T-helper 1 cell treated with Interleukin-12 subunit alpha and Interleukin-12 subunit beta and Interleukin-4 antibody, amounts not matched to agents 30 ng/mL and 1 ng/mL, for 36 hours (primary cell): ENCODE measurements around the gene TRPC4AP. TPM values are rescaled to one million over a fixed set of nuclear protein-coding genes. Genes with fewer than 3 reads are reported as not detected.

Experiments
- intact Hi-C: fragments of 100-400 bp; cut with micrococcal nuclease; formaldehyde crosslinking; loops from one replicate; pipeline ENCODE4 v1.15.1; 2024
- total RNA-seq: library from RNA; stranded (reverse); gene quantifications from 2 replicates; pipeline ENCODE4 v1.2.3, GENCODE V29; 2022

TRPC4AP gene
- total RNA-seq, 1 donor from 2014 or later, result 60.7 TPM

DNA sequence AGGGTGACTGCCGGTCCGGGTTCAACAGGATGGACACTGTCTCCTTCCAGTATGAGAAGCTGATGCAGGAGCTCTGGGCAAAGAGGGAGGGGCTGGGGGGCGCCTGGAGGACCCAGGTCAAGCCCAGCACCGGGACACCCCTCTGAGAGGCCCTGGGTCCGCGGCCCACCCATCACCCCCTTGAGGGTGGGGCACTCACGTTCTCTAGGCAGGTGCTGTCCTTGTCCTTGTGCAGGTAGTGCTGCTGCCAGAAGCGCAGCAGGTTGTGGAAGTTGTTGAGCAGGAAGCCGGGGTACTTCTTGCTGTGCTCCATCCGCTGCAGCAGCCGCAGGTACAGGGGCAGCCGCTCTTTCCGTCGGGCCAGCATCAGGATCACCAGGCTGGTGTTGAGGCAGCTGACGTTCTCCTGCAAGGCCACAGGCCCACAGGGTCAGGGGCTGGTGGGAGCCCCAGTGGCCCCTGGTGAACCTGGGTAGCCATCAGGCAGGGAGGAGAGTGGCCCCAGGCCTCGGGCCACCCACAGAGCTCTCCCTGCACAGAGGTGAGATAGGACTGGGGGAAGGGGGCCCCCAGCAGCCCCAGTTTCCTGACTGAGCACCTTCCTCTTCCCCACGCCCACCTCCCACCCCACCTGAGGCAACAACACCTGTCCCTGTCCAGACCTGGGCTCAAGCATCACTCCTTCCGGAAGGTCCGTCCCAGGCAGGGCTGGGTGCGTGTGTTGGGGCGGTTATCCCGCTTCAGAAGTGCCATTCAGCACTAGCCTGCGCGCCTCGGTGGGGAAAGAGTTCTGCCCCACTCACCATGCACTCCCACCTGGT lies 89.2 kb downstream of the TRPC4AP start:
- intact Hi-C loops, result no loop called here

DNA sequence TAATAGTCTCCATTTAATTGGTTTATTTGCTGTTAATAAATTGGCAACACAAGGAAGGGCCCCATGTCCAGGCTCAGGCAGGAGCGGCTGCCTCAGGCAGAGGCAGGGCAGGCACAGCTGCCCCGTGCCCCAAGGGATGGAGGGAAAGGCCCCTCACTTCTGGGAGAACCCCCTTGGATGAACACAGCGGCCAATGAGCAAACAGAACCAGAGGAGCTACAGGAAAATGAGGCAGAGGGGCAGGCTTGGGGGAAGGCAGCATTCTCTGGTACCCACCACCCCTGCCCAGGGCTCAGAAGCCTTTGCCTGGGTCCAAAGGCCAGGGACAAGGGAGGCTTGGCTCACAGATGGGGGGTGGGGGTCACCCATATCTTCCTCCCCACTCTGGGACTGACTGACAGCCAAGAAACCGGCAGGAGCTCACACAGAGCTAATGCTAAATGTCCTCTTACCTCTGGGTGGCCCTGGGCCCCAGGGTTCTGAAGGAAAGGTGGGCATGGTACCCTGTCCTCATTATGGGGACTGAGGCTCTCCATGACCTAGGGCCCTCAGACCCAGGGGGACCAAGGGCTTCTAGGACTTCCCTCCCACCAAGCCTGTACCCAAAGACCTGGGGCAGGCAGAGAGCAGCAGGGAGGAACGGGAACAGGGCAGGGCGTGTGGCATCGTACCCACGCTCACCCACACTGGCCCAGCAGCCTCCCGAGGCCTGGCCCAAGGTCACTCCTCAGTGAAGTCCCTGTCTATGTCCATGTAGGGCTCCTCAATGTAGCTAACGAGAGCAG lies 90.0 kb downstream of the TRPC4AP start:
- intact Hi-C loops, result loop anchor here (1.0 kb wide), 1 partner anchor 128 kb away; no protein-coding TSS in a partner anchor

DNA sequence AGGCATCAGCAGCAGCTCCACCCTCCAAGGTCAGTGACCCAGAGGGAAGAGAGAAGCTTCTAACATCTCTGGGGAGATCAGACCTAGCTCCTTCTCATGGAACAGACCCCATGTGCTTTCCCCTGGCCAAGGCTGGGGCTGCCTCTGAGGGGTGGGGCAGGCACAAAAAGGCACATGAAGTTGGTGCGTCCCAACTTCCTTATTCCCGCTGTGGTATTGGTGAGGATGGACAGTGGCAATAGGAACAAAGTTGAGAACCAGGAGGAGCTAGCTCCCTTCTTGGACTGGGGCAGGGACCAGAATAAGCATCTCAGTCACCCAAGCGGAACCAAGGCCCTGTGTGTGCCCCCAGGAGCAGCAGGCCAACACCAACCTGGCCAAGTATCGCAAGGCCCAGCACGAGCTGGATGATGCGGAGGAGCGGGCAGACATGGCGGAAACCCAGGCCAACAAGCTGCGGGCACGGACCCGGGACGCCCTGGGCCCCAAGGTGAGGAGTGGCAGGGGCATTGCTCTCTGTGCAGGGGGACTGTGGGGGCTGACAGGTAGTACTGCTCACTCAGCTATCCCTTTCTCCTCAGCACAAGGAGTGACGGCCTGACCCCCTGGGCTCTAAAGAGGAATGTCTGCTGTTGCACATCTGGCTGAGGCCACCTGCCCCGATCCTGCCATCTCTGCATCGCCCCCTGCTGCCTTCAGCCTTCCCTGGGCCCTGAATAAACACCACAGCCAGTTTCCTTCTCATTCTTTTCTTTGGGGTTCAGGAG lies 90.8 kb downstream of the TRPC4AP start:
- intact Hi-C loops, result loop anchor here (1.0 kb wide), 1 partner anchor 127 kb away; no protein-coding TSS in a partner anchor

DNA sequence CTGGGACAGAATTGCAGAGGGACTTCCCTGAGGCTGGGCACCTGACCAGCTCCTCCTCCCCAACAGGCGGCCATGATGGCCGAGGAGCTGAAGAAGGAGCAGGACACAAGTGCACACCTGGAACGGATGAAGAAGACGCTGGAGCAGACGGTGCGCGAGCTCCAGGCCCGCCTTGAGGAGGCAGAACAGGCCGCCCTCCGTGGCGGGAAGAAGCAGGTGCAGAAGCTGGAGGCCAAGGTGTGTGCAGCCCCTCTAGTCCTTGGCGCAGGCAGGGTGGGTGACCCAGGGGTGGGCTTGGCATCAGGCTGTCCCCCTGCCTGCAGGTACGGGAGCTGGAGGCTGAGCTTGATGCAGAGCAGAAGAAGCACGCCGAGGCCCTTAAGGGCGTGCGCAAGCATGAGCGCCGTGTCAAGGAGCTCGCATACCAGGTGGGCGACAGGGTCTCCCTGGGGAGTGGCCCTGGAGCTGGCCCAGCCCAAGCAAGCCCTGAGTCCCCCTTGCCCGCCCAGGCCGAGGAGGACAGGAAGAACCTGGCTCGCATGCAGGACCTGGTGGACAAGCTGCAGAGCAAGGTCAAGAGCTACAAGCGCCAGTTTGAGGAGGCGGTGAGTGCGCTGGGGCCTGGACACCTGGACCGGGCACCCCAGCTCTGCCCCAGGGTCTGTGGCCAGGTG lies 91.5 kb downstream of the TRPC4AP start:
- intact Hi-C loops, result no loop called here

DNA sequence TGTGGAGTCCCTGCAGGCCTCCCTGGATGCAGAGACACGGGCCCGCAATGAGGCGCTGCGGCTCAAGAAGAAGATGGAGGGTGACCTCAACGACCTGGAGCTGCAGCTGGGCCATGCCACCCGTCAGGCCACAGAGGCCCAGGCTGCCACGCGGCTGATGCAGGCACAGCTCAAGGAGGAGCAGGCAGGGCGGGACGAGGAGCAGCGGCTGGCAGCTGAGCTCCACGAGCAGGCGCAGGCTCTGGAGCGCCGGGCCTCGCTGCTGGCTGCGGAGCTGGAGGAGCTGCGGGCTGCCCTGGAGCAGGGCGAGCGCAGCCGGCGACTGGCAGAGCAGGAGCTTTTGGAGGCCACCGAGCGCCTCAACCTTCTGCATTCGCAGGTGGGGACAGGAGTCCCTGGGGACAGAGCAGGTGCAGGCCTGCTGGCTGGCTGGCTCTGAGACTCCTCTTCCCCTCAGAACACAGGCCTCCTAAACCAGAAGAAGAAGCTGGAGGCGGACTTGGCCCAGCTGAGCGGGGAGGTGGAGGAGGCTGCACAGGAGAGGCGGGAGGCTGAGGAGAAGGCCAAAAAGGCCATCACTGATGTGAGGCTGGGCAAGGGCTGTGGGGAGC lies 92.2 kb downstream of the TRPC4AP start:
- intact Hi-C loops, result no loop called here

DNA sequence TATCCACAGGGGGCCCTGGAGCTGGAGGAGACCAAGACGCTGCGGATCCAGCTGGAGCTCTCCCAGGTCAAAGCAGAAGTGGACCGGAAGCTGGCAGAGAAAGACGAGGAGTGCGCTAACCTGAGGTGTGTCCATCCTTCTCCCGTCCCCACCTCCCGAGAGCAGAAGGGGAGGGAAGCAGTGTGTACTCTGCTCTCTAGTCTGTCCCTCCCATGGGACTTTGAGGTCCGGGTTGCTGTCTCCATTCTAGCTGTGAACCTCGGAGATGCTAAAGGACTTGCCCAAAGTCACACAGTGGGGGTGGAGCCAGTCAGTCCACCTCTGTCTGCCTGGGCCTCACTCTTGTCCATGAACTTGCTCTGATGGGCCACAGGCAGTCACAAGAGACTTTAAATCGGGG lies 92.8 kb downstream of the TRPC4AP start:
- intact Hi-C loops, result no loop called here

DNA sequence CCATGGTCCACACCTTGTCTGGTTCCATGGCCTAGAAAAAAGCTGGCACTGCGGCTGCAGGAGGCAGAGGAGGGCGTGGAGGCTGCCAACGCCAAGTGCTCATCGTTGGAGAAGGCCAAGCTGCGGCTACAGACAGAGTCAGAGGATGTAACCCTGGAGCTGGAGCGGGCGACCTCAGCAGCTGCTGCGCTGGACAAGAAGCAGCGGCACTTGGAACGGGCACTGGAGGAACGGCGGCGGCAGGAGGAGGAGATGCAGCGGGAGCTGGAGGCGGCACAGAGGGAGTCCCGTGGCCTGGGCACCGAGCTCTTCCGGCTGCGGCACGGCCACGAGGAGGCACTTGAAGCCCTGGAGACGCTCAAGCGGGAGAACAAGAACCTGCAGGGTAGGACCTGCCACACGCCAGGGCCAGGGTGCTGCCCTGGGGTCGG lies 93.6 kb downstream of the TRPC4AP start:
- intact Hi-C loops, result no loop called here

DNA sequence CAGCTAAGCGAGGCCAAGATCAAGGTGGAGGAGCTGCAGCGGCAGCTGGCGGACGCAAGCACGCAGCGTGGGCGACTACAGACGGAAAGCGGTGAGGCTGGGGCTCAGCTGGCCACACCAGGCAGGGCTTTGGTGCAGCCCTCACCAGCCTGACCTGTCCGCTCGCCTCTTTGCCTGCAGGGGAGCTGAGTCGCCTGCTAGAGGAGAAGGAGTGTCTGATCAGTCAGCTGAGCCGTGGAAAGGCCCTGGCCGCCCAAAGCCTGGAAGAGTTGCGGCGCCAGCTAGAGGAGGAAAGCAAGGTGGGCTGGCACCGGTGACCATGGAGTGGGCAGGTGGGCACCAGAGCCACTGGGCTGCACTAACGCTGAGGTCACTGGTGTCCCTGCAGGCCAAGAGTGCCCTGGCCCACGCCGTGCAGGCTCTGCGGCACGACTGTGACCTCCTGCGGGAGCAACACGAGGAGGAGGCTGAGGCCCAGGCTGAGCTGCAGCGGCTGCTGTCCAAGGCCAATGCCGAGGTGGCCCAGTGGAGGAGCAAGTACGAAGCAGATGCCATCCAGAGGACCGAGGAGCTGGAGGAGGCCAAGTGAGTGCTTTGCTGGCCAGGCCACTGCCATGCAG lies 94.2 kb downstream of the TRPC4AP start:
- intact Hi-C loops, result no loop called here

DNA sequence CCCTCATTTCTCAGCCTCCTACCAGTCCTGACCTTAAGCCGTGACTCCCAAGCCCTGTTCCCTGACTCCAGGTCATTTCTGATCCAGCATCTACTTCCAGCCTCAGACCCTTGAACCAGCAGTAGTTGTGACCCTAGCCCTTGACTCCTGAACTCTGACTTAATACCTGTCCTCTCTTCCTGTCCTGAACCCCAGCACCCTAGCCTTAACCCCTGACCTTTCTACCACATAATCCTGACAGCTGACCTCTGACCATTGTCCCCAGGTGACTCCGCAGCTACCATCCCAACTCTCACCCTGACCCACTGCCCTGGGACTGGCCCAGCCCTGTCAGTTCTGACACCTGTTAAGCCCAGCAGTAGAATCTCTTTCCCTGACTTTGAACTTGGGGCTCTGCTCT lies 94.8 kb downstream of the TRPC4AP start:
- intact Hi-C loops, result no loop called here

DNA sequence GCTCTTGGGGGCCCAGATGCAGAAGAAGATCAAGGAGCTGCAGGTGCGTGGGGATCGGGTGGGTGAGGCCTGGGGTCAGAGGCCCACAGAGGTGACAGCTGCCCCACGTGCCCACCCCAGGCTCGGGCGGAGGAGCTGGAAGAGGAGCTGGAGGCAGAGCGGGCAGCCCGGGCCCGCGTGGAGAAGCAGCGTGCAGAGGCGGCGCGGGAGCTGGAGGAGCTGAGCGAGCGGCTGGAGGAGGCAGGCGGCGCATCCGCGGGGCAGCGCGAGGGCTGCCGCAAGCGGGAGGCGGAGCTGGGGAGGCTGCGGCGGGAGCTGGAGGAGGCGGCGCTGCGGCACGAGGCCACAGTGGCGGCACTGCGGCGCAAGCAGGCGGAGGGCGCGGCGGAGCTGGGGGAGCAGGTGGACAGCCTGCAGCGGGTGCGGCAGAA lies 95.5 kb downstream of the TRPC4AP start:
- intact Hi-C loops, result no loop called here

DNA sequence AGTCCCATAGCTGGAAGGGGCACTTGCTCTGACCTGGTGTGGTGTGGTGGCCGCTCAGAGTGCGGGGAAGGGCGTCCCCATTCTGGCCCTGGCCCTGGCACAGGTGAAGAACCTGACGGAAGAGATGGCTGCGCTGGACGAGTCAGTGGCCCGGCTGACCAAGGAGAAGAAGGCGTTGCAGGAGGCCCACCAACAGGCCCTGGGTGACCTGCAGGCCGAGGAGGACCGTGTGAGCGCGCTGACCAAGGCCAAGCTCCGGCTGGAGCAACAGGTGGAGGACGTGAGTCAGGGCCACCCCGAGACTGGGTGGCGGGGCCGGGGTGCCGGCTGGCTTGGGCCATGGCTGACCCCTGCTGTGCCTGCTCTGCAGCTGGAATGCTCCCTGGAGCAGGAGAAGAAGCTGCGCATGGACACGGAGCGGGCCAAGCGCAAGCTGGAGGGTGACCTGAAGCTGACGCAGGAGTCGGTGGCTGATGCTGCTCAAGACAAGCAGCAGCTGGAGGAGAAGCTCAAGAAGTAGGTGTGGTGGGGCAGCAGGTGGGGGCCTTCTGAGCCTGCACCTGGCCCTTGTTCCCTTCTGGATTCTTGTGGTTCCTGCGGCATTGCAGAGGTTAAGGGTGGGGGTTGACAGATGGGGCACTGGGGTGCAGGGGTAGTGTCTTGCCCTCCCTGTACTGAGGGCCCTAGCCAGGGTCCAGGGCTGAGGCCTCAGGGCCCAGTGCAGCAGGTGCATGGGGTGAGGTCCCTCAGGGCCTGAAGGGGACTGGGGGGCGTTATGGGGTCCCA lies 96.2 kb downstream of the TRPC4AP start:
- intact Hi-C loops, result no loop called here

DNA sequence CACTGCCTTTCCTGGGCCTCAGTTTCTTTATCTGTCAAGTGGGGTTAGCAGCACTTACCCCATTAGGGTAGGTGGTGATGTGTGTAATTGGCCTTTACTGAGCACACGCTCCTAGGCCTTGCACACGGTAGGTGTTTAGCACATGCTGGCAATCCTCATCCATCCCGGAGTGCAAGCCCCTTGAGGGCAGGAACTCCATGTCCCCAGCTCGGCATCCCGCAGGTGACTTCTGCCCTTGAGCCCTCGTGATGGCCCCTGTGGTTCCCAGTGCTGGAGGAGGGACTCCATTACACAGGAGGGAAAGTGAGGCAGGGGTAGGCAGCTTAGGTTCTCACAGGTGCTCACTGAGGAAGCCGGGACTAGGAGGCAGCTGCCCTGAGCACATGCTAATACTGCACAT lies 96.9 kb downstream of the TRPC4AP start:
- intact Hi-C loops, result no loop called here

DNA sequence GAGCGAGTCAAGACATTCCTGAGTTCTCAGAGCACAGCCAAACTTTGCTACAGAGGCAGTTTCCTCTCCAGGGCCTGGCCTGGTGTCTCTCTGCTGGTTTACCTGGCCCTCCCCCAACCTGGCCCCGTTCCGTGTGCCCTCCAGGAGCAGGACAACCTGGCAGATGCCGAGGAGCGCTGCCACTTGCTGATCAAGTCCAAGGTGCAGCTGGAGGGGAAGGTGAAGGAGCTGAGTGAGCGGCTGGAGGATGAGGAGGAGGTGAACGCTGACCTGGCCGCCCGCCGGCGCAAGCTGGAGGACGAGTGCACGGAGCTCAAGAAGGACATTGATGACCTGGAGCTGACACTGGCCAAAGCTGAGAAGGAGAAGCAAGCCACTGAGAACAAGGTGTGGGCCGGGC lies 97.4 kb downstream of the TRPC4AP start:
- intact Hi-C loops, result no loop called here

DNA sequence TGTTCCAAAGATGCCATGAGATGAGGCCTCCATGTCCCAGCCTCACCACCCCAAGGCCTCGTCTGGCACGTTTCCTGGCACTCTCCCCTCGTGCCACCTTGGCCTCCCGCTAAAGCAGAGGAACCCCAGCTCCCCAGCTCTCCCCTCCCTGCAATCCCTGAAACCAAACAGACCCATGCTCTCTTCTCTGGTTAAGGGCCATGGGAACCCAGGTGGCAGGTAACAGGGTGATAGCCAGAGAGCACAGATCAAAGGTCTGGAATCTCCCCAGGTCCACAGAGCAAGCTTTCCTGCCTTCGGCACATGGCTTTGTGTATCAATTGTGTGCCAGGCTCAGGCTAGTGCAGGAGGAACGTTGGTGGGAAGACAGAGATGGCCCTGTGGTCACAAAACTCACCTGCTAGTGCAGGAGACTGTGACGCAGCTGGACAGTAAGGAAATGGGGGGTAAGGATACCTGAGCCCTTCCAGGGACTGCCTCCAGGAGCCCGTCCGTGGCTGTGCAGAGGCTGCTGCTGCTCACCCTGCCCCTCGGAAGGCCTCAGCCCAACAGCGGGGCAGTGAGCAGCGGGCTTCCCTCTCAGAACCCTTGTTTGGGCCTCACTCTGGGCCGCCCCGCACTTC lies 98.0 kb downstream of the TRPC4AP start:
- intact Hi-C loops, result no loop called here

DNA sequence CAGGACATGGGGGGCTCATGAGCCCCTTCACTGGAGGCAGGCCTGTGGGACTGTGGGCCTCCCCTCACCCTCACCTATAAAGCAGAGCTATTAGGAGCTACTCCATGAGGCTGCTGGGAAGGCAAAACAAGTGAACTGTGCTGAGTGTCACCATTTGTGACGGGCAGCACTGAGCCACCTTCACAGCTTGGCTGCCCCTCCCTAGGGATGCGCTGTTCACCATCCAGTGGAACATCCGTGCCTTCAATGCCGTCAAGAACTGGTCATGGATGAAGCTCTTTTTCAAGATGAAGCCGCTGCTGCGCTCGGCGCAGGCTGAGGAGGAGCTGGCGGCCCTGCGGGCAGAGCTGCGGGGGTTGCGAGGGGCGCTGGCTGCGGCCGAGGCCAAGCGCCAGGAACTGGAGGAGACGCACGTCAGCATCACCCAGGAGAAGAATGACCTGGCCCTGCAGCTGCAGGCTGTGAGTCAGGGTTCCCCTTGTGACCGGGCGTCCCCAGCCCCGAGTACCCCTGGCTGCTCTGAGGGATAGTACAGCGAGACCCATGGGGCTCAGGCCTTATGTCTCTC lies 98.6 kb downstream of the TRPC4AP start:
- intact Hi-C loops, result no loop called here

DNA sequence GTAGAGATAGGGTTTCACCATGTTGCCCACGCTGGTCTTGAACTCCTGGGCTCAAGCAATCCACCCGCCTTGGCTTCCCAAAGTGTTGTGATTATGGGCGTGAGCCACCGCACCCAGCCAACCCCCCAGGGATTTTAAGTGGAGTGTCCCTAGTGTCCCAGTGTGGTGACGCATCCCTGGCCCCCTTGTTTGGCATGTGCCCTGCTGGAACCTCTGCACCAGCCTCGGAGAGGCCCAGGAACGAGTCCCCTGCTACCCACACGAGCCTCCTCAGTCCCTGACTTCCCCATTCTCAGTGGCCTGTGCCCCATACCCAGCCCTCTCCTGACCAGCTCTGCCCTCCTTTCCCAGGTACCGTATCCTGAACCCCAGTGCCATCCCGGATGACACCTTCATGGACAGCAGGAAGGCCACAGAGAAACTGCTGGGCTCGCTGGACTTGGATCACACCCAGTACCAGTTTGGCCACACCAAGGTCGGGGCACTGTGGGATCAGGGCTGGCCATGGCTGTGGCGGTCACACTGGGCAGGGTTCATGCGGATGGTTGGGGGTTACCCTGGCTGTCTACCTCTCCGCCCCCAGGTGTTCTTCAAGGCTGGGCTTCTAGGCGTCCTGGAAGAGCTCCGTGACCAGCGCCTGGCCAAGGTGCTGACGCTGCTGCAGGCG lies 99.7 kb downstream of the TRPC4AP start:
- intact Hi-C loops, result no loop called here

DNA sequence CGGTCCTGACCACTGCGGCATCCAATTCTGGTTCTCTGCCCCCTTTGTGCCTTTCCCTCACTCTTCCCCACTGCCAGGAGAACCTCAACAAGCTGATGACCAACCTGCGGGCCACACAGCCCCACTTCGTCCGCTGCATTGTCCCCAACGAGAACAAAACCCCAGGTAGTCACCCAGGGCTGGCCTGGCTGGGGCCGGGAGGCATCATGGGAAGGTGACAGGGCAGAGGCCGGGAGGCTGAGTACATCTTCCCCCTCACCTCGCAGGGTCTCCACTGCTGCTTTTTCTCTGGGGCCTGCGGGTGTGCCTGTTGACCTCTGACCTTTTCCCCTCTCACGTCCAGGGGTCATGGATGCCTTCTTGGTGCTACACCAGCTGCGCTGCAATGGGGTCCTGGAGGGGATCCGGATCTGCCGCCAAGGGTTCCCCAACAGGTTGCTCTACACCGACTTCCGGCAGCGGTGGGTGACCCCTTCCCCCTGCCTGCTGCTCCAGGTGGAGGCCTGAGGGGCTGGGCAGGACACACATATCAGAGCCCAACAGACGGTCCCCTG lies 101.9 kb downstream of the TRPC4AP start:
- intact Hi-C loops, result no loop called here

DNA sequence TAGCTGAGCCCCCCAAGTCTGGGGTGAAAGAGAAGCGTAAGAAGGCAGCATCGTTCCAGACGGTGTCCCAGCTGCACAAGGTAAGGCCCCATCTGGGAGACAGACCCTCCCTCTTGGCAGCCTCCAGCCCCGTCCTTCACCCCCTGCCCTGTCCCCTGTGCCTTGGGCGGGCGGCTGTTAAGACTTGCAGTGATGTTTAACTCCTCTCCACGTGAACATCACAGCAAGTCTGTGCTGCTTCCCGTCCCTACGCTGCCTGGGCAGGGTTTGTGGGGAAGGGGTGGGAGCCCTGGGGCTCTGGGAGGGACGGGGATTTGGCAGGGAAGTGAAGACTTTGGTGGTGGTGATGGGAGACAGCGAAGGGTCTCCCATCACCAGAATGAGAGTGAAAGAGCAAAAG lies 102.4 kb downstream of the TRPC4AP start:
- intact Hi-C loops, result no loop called here
